GM13976 (cell line): ENCODE measurements around the gene INVS.

Experiments
- DNase-seq: peaks from one replicate; pipeline ENCODE4 v3.0.0; 2012; ENCODE audit warnings: low spot score
- in situ Hi-C: fragments of 300-500 bp; cut with MboI; formaldehyde crosslinking; loops from one replicate; pipeline ENCODE4 v1.12.0; 2022; ENCODE audit warnings: low sequenced_read_pairs, mixed read lengths, inconsistent platforms; ENCODE audit not compliant: unreplicated experiment
- TF ChIP-seq, protein P1 (sequence below): IDR thresholded peaks from 2 replicates; pipeline ENCODE4 v1.5.1; 2012; ENCODE audit warnings: borderline replicate concordance, mild to moderate bottlenecking; ENCODE audit not compliant: insufficient read depth; ENCODE audit errors: extremely low read depth, missing control alignments, control extremely low read depth

Gene INVS

GRCh38 chr9:100281676-100282387 lies 182.8 kb downstream of the INVS start:
- TF ChIP-seq, protein P1, sequence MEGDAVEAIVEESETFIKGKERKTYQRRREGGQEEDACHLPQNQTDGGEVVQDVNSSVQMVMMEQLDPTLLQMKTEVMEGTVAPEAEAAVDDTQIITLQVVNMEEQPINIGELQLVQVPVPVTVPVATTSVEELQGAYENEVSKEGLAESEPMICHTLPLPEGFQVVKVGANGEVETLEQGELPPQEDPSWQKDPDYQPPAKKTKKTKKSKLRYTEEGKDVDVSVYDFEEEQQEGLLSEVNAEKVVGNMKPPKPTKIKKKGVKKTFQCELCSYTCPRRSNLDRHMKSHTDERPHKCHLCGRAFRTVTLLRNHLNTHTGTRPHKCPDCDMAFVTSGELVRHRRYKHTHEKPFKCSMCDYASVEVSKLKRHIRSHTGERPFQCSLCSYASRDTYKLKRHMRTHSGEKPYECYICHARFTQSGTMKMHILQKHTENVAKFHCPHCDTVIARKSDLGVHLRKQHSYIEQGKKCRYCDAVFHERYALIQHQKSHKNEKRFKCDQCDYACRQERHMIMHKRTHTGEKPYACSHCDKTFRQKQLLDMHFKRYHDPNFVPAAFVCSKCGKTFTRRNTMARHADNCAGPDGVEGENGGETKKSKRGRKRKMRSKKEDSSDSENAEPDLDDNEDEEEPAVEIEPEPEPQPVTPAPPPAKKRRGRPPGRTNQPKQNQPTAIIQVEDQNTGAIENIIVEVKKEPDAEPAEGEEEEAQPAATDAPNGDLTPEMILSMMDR = no peak
- DNase-seq = no peak
- in situ Hi-C loops = no loop called here

DNA sequence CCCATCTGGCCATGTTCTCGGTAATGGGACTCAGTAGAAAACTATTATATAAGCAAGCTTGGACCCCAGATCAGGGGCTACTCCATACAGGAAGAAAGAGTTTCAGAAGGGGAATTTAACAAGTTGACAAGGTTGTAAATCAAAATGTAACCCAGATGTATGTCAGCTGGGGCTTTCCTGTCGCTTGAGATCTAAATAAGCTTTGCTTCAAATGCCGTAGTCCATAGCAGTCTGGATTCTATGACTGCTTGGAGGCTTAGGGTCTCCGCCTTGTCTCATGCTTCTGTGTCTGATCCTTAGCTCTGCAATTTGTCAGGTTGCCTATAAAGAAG lies 183.3 kb downstream of the INVS start:
- no peak for DNase-seq
- in situ Hi-C loops = no loop called here
- TF ChIP-seq, protein P1 = no peak

DNA sequence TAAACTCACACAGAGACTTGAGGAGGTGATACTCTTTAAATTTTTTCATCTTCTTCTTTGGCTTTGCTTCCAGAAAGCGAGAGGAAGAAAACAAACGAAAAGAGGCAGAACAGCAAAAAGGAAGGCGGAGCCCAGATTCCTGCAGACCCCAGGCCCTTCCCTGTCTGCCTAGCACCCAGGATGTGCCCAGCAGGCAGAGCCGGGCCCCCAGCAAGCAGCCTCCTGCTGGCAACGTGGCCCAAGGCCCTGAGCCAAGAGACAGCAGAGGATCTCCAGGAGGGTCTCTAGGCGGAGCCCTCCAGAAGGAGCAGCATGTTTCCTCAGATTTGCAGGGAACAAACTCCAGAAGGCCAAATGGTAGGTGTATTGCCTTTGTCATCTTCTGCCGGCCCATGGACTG lies 185.2 kb downstream of the INVS start:
- DNase-seq = no peak
- TF ChIP-seq, protein P1 = no peak
- in situ Hi-C loops = no loop called here

GRCh38 chr9:100285080-100285479 lies 186.0 kb downstream of the INVS start:
- no peak for DNase-seq
- TF ChIP-seq, protein P1 = no peak
- in situ Hi-C loops = no loop called here

DNA sequence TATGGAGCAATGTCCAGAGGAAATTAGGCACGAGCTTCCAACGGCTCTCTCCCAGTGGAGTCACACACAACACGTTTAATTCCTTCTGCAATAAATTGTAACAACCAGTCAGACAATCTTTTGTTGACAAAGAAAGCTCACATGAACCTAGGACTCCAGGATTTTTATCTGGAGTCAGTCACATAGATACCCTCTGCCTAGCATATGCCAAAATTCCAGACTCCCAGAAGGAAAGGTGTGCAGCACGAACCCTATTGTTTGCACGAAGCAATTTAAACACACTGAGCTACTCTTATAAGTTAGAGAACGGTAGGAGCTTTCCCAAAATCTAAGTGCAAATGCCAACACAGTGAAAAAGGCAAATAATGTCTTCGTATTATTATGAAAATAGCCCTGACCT lies 186.6 kb downstream of the INVS start:
- TF ChIP-seq, protein P1 = no peak
- in situ Hi-C loops = no loop called here
- no peak for DNase-seq

DNA sequence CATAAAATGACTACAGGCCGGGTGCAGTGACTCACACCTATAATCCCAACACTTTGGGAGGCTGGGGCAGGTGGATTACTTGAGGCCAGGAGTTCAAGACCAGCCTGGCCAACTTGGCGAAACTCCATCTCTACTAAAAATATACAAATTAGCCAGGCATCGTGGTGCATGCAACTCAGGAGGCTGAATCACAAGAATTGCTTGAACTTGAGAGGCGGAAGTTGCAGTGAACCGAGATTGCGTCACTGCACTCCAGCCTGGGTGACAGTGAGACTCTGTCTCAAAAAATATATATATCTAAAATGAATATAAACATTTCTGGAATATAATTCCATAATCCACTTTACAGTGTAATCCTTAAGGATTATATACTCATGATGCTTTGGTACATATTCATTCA lies 187.2 kb downstream of the INVS start:
- in situ Hi-C loops = no loop called here
- no peak for DNase-seq
- TF ChIP-seq, protein P1 = no peak
